Aorta (tissue), 5 donors: ENCODE data around the gene HRH3. TPM values are rescaled to one million over a fixed set of nuclear protein-coding genes. Genes with fewer than 3 reads are reported as not detected.

Experiments used
- ATAC-seq: fragments of 200-7000 bp; cut with Tn5 transposase; one replicate; pipeline ENCODE4 v1.9.1; 2022; ENCODE audit warnings: moderate library complexity; ENCODE audit not compliant: low FRiP score
- DNase-seq, 2 donors: peaks; one replicate each; pipeline ENCODE4 v3.0.0-alpha.2; 2020
- H3K27ac ChIP-seq, 2 donors: one replicate each; pipeline ENCODE4 v1.5.1; 2013; ENCODE audit warnings: low read length in 2 of 2, mild to moderate bottlenecking in 2 of 2, moderate library complexity in 2 of 2, control low read depth in 1 of 2, inconsistent platforms in 1 of 2, low read depth in 1 of 2
- H3K27me3 ChIP-seq, 2 donors: one replicate each; pipeline ENCODE4 v1.6.1; 2013; ENCODE audit warnings: control low read depth in 1 of 2, low read length in 1 of 2, mild to moderate bottlenecking in 1 of 2, moderate library complexity in 1 of 2; ENCODE audit not compliant: insufficient read depth in 2 of 2, control insufficient read depth in 1 of 2
- H3K36me3 ChIP-seq, 2 donors: one replicate each; pipeline ENCODE4 v1.6.1; 2013; ENCODE audit warnings: control low read depth in 1 of 2, low read length in 1 of 2, mild to moderate bottlenecking in 1 of 2; ENCODE audit not compliant: insufficient read depth in 2 of 2, control insufficient read depth in 1 of 2
- H3K4me1 ChIP-seq, 2 donors: one replicate each; pipeline ENCODE4 v1.6.1; 2013; ENCODE audit warnings: low read length in 2 of 2, control low read depth in 1 of 2, mild to moderate bottlenecking in 1 of 2, moderate library complexity in 1 of 2; ENCODE audit not compliant: insufficient read depth in 2 of 2, control insufficient read depth in 1 of 2
- H3K4me3 ChIP-seq, 2 donors: one replicate each; pipeline ENCODE4 v1.5.1; 2013; ENCODE audit warnings: low read length in 2 of 2, control low read depth in 1 of 2, mild to moderate bottlenecking in 1 of 2
- H3K9me3 ChIP-seq: one replicate; pipeline ENCODE4 v1.6.1; 2013; ENCODE audit warnings: mild to moderate bottlenecking, low read length; ENCODE audit not compliant: control insufficient read depth
- WGBS, 2 donors: extraction: QIAGEN DNeasy Blood & Tissue Kit; methylation state at CpG; one replicate each; pipeline ENCODE4 v1.1.7; 2013; 5-methylcytosine and 5-hydroxymethylcytosine counted together
- intact Hi-C, 2 donors: fragments of 100-400 bp; cut with DNase I; formaldehyde crosslinking; loops; one replicate each; pipeline versions ENCODE4 v1.14.2 to v1.15.0; 2022
- polyA plus RNA-seq, 2 donors: library from polyadenylated mRNA; stranded (reverse); fragments of 200-250 nt; gene quantifications; one replicate each; pipeline ENCODE4 v1.2.3, GENCODE V29; 2013
- total RNA-seq, 2 donors: library from RNA; stranded (reverse); fragmentation: NEBNext Ultra II Directional; extraction: Animal tissue kit (Norgen Biotek cat#: 25700); gene quantifications; one replicate each; pipeline ENCODE4 v1.2.1, GENCODE V29; 2021
- donor health status: healthy with polysubstance abuse.
- donor health status: Bipolar disorder and iron deficiency.
- donor health status: DM: no; HTN: no; CAD: no.
- donor health status: DM: no; HTN: no; CAD: no.
- donor health status: DM: yes; HTN: yes; CAD: no.

Gene HRH3
- total and polyA plus RNA-seq, 4 donors = not detected

DNA sequence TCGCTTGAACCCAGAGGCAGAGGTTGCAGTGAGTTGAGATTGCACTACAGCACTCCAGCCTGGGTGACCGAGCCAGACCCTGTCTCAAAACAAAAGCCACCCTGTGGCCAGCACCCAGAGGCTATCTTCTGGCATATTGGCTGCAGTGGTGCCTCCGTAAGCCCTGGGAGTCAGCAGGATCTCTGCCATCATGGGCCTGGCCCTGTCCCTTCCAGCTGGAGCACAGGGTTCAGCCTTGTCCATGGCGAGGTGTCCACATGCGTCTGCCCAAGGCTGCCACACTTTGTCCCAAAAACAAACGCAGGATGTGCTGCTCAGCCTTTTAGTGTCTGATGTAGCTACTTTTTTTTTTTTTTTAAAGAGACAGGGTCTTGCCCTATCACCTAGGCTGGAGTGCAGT, 52.6 kb downstream of the HRH3 start:
- intact Hi-C loops = no loop called here
- H3K27ac ChIP-seq = no peak overlapping the region
- no peaks in the 10 kb centered on the region for H3K4me1 ChIP-seq
- DNase-seq (no peak), ATAC-seq (no peak)
- WGBS, 2 donors = 86 to 87% methylated on average over 6 of the region's 6 CpGs
- no peak overlapping the region for H3K4me3 ChIP-seq
- H3K9me3 ChIP-seq = no peaks in the 10 kb centered on the region
- H3K36me3 ChIP-seq = peaks cover 4 to 16% of the 10 kb centered on the region in 2 donors
- no peaks in the 10 kb centered on the region for H3K27me3 ChIP-seq

- no peaks in the 10 kb centered on the region for H3K27me3 ChIP-seq
- H3K27ac ChIP-seq = no peak overlapping the region
- DNase-seq (no peak), ATAC-seq (peak; percentile 33)
- intact Hi-C loops = no loop called here
- H3K4me1 ChIP-seq = no peaks in the 10 kb centered on the region
- no peaks in the 10 kb centered on the region for H3K9me3 ChIP-seq
- 87 to 91% methylated on average over 25 of the region's 25 CpGs for WGBS, 2 donors
- peaks cover 4 to 16% of the 10 kb centered on the region in 2 donors for H3K36me3 ChIP-seq
- H3K4me3 ChIP-seq = no peak overlapping the region
These were observed 54.2 kb downstream of the HRH3 start for GRCh38 chr20:62165762-62166399.

Other genes starting within 250 kb of the HRH3 start
- 10 to 100 TPM; 13.2 to 19.5 TPM for gene TAF4, start 154.4 kb downstream of the HRH3 start, total RNA-seq
- 1 to 10 TPM; 2.5 to 4.7 TPM for gene TAF4, start 154.4 kb downstream of the HRH3 start, polyA plus RNA-seq
- 10 to 100 TPM; 25.0 to 29.5 TPM for gene LSM14B, start 97.8 kb downstream of the HRH3 start, total RNA-seq
- 10 to 100 TPM; 14.5 to 14.8 TPM for gene LSM14B, start 97.8 kb downstream of the HRH3 start, polyA plus RNA-seq
- gene PSMA7, start 76.9 kb downstream of the HRH3 start, total RNA-seq = 100 to 1,000 TPM; 136 to 176 TPM
- gene PSMA7, start 76.9 kb downstream of the HRH3 start, polyA plus RNA-seq = 100 to 1,000 TPM; 235 to 259 TPM
- gene SS18L1, start 76.5 kb downstream of the HRH3 start, total RNA-seq = 10 to 100 TPM; 12.1 to 19.1 TPM
- 10 to 100 TPM in 1 of 2 donors, 1 to 10 TPM in 1; 4.9 to 10.1 TPM for gene SS18L1, start 76.5 kb downstream of the HRH3 start, polyA plus RNA-seq
- gene MTG2, start 37.2 kb downstream of the HRH3 start, total RNA-seq = 10 to 100 TPM; 24.6 to 33.3 TPM
- 10 to 100 TPM in 1 of 2 donors, 1 to 10 TPM in 1; 5.3 to 55.3 TPM for gene MTG2, start 37.2 kb downstream of the HRH3 start, polyA plus RNA-seq
- 10 to 100 TPM; 58.0 to 71.3 TPM for gene OSBPL2, start 18.2 kb upstream of the HRH3 start, total RNA-seq
- gene OSBPL2, start 18.2 kb upstream of the HRH3 start, polyA plus RNA-seq = 10 to 100 TPM; 16.2 to 27.8 TPM
- gene ADRM1, start 82.7 kb upstream of the HRH3 start, total RNA-seq = 10 to 100 TPM; 56.1 to 61.8 TPM
- gene ADRM1, start 82.7 kb upstream of the HRH3 start, polyA plus RNA-seq = 10 to 100 TPM; 41.4 to 80.9 TPM
- gene LAMA5, start 147.0 kb upstream of the HRH3 start, total RNA-seq = 100 to 1,000 TPM; 361 to 395 TPM
- gene LAMA5, start 147.0 kb upstream of the HRH3 start, polyA plus RNA-seq = 100 to 1,000 TPM in 1 of 2 donors, 10 to 100 TPM in 1; 52.2 to 345 TPM
- 1,000 to 10,000 TPM in 1 of 2 donors, 100 to 1,000 TPM in 1; 965 to 1,002 TPM for gene RPS21, start 166.8 kb upstream of the HRH3 start, total RNA-seq
- 1,000 to 10,000 TPM; 4,520 to 6,824 TPM for gene RPS21, start 166.8 kb upstream of the HRH3 start, polyA plus RNA-seq
- gene CABLES2, start 187.0 kb upstream of the HRH3 start, total RNA-seq = 1 to 10 TPM; 3.0 to 4.2 TPM
- 1 to 10 TPM; 1.8 to 2.1 TPM for gene CABLES2, start 187.0 kb upstream of the HRH3 start, polyA plus RNA-seq
- not detected for gene RBBP8NL, start 207.3 kb upstream of the HRH3 start, total RNA-seq
- 1 to 10 TPM in 1 of 2 donors, not detected in 1; 1.6 TPM for gene RBBP8NL, start 207.3 kb upstream of the HRH3 start, polyA plus RNA-seq